Measurements from ENCODE around the gene RALGPS1. TPM values are rescaled to one million over a fixed set of nuclear protein-coding genes. Genes with fewer than 3 reads are reported as not detected.

RALGPS1 gene
- polyA plus RNA-seq, 3 donors, result 0.60 to 4.6 (median 1.3) TPM

GRCh38 chr9:127011772-127012171 lies 97.2 kb downstream of the RALGPS1 start:
- intact Hi-C loops (cut with micrococcal nuclease), result no loop called here
- H3K36me3 Mint-ChIP-seq, result no peaks in the 10 kb centered on the region
- no peak for TF ChIP-seq CTCF (IDR thresholded peaks at IDR 0.05)
- Histone ChIP-seq H3K27me3 (ENCODE audit: control insufficient read depth in 2 of 2, insufficient read depth in 2 of 2, low read length in 2 of 2) (peaks cover 0 to 12% of the 10 kb centered on the region in 2 donors), H3K79me2 (ENCODE audit: insufficient read depth, low read length) (no peaks in the 10 kb centered on the region), H3K4me1 (ENCODE audit: control insufficient read depth in 1 of 2, insufficient read depth in 2 of 2, low read length in 2 of 2) (no peaks in the 10 kb centered on the region), H3K9ac (ENCODE audit: insufficient read depth, low read length, poor library complexity, severe bottlenecking) (no peak overlapping the region), H3K4me2 (replicated peaks; ENCODE audit: extremely low read depth, low read length, poor library complexity, severe bottlenecking) (no peak overlapping the region), H2AFZ (ENCODE audit: insufficient read depth, low read depth, low read length, poor library complexity, severe bottlenecking) (no peak overlapping the region), H3K4me3 (replicated peaks in 1 of 3; ENCODE audit: low read depth in 2 of 3, low read length in 3 of 3) (no peak overlapping the region), H4K20me1 (ENCODE audit: insufficient read depth, low read length) (no peaks in the 10 kb centered on the region), H3K27ac (ENCODE audit: low read depth in 1 of 2, low read length in 2 of 2) (no peak overlapping the region), H3K36me3 (replicated peaks in 1 of 2; ENCODE audit: control insufficient read depth in 1 of 2, insufficient read depth in 2 of 2, low read length in 2 of 2) (no peaks in the 10 kb centered on the region), H3K9me3 (replicated peaks in 1 of 2; ENCODE audit: control insufficient read depth in 1 of 2, insufficient read depth in 1 of 2, low read length in 2 of 2) (no peaks in the 10 kb centered on the region)
- H3K27me3 Mint-ChIP-seq (ENCODE audit: low read depth in 3 of 3), result peaks cover 22 to 43% (median 23%) of the 10 kb centered on the region in 3 donors
- no peaks in the 10 kb centered on the region for H3K9me3 Mint-ChIP-seq
- DNase-seq, result no peak
- H3K4me3 Mint-ChIP-seq, result peak overlapping the region in 1 of 2 donors; percentile 56
- 98% methylated on average over 5 of the region's 6 CpGs for whole genome bisulfite sequencing (ENCODE audit: insufficient coverage)
- H3K4me1 Mint-ChIP-seq, result no peaks in the 10 kb centered on the region
- H3K27ac Mint-ChIP-seq, result no peak overlapping the region

GRCh38 chr9:127012250-127012649 lies 97.7 kb downstream of the RALGPS1 start:
- intact Hi-C loops (cut with micrococcal nuclease), result no loop called here
- no peak overlapping the region for H3K27ac Mint-ChIP-seq
- H3K9ac ChIP-seq (ENCODE audit: insufficient read depth, low read length, poor library complexity, severe bottlenecking), result no peak overlapping the region
- no peaks in the 10 kb centered on the region for H3K36me3 ChIP-seq (replicated peaks in 1 of 2; ENCODE audit: control insufficient read depth in 1 of 2, insufficient read depth in 2 of 2, low read length in 2 of 2)
- WGBS (ENCODE audit: insufficient coverage), result 88% methylated on average over 5 of the region's 6 CpGs
- H3K4me3 ChIP-seq (replicated peaks in 1 of 3; ENCODE audit: low read depth in 2 of 3, low read length in 3 of 3), result no peak overlapping the region
- no peaks in the 10 kb centered on the region for H3K36me3 Mint-ChIP-seq
- H3K9me3 Mint-ChIP-seq, result no peaks in the 10 kb centered on the region
- no peaks in the 10 kb centered on the region for H4K20me1 ChIP-seq (ENCODE audit: insufficient read depth, low read length)
- no peak overlapping the region for H3K4me2 ChIP-seq (replicated peaks; ENCODE audit: extremely low read depth, low read length, poor library complexity, severe bottlenecking)
- no peak overlapping the region for H3K27ac ChIP-seq (ENCODE audit: low read depth in 1 of 2, low read length in 2 of 2)
- H3K4me1 Mint-ChIP-seq, result no peaks in the 10 kb centered on the region
- DNase-seq, result no peak
- H3K9me3 ChIP-seq (replicated peaks in 1 of 2; ENCODE audit: control insufficient read depth in 1 of 2, insufficient read depth in 1 of 2, low read length in 2 of 2), result no peaks in the 10 kb centered on the region
- no peaks in the 10 kb centered on the region for H3K79me2 ChIP-seq (ENCODE audit: insufficient read depth, low read length)
- peaks cover 0 to 12% of the 10 kb centered on the region in 2 donors for H3K27me3 ChIP-seq (ENCODE audit: control insufficient read depth in 2 of 2, insufficient read depth in 2 of 2, low read length in 2 of 2)
- H2AFZ ChIP-seq (ENCODE audit: insufficient read depth, low read depth, low read length, poor library complexity, severe bottlenecking), result no peak overlapping the region
- H3K27me3 Mint-ChIP-seq (ENCODE audit: low read depth in 3 of 3), result peaks cover 21 to 42% (median 22%) of the 10 kb centered on the region in 3 donors
- no peak for TF ChIP-seq CTCF (IDR thresholded peaks at IDR 0.05)
- no peaks in the 10 kb centered on the region for H3K4me1 ChIP-seq (ENCODE audit: control insufficient read depth in 1 of 2, insufficient read depth in 2 of 2, low read length in 2 of 2)
- no peak overlapping the region for H3K4me3 Mint-ChIP-seq

Measured in CD14-positive monocyte (primary cell).